Choroid plexus epithelial cell (primary cell): ENCODE results near the gene ABLIM3.

Source experiments
- DNase-seq: peaks from one replicate; pipeline ENCODE4 v3.0.0-alpha.2; 2010; ENCODE audit warnings: low read depth
- H3K4me3 ChIP-seq: 2 replicates; pipeline ENCODE4 v1.5.1; 2011; ENCODE audit warnings: low read depth, mild to moderate bottlenecking, control low read depth, low read length, moderate library complexity
- TF ChIP-seq, protein P1 (sequence below): conservative IDR thresholded peaks from 2 replicates; pipeline ENCODE4 v1.5.1; 2011; ENCODE audit warnings: low read depth, mild to moderate bottlenecking, control low read depth, inconsistent platforms, low read length, moderate library complexity

The ABLIM3 gene

DNA sequence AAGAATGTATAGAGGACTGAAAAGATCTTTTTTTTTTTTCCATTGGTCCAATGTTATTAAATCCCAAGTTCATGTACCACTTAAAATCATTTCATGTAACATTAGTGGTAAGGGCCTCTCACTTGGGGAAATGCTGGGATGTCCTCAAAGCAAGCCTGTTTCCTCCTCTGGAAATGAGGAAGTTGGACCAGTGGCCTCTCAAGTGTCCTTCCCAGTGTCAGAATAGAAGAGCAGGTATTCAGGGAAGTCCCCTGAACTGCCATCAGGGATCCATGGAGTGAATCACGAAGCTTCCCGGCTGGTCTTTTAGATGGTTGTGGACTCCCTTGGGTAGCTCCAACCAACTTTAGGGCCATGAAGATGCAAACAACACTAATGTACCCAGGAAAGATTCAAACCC, 75.2 kb downstream of the ABLIM3 start:
- DNase-seq, result no peak
- TF ChIP-seq, protein P1, sequence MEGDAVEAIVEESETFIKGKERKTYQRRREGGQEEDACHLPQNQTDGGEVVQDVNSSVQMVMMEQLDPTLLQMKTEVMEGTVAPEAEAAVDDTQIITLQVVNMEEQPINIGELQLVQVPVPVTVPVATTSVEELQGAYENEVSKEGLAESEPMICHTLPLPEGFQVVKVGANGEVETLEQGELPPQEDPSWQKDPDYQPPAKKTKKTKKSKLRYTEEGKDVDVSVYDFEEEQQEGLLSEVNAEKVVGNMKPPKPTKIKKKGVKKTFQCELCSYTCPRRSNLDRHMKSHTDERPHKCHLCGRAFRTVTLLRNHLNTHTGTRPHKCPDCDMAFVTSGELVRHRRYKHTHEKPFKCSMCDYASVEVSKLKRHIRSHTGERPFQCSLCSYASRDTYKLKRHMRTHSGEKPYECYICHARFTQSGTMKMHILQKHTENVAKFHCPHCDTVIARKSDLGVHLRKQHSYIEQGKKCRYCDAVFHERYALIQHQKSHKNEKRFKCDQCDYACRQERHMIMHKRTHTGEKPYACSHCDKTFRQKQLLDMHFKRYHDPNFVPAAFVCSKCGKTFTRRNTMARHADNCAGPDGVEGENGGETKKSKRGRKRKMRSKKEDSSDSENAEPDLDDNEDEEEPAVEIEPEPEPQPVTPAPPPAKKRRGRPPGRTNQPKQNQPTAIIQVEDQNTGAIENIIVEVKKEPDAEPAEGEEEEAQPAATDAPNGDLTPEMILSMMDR, result no peak

GRCh38 chr5:149217096-149217802, 76.0 kb downstream of the ABLIM3 start:
- H3K4me3 ChIP-seq, result no peak overlapping the region
- TF ChIP-seq, protein P1, result no peak
- DNase-seq, result no peak

More for the DNA sequence above, 75.2 kb downstream of the ABLIM3 start:
- no peak overlapping the region for H3K4me3 ChIP-seq

- DNase-seq, result no peak
- TF ChIP-seq, protein P1, result no peak
- no peak overlapping the region for H3K4me3 ChIP-seq
Observed at GRCh38 chr5:149217803-149218155, 76.5 kb downstream of the ABLIM3 start.

- DNase-seq, result no peak
- TF ChIP-seq, protein P1, result no peak
- no peak overlapping the region for H3K4me3 ChIP-seq
Observed at GRCh38 chr5:149219584-149219983, 78.3 kb downstream of the ABLIM3 start.

DNA sequence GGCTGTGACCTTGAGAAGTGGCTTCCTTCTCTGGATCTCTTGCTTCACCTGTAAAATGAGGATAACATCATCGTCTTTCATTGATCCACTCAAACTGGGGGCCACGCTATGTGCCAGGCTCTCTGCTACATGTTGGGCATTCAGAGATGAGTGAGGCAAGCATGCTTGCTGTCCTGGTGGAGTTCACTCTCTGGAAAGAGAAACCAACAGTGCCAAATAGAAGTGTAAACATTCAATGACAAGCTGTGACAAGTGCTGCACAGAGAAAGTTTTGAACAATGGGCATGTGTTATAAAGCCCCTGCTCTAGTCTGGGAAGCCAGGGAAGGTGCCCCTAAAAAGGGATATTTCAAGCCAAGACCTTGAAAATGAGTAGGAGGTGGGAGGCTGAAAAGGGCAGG, 79.5 kb downstream of the ABLIM3 start:
- DNase-seq, result no peak
- TF ChIP-seq, protein P1, result no peak
- H3K4me3 ChIP-seq, result no peak overlapping the region

DNA sequence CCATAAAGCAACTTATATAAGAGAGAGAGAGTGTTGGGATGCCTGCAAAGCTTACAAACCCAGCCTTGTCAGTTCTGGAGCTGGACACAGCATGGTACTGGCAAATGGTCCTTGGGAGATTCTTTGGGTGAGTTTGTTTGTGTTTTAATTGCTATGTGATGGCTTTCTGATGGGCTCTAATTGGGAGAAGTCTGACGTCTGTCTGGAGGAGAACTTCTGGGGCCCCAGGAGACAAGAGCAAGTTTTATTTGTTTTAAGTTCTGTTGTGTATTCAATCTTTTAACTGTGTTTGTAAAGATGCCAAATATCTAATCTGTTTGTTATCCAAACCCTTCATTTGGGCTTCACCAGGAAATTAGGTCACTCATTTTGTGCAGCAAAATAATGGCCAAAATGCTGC, 80.0 kb downstream of the ABLIM3 start:
- TF ChIP-seq, protein P1, result no peak
- DNase-seq, result peak; percentile 71
- no peak overlapping the region for H3K4me3 ChIP-seq

GRCh38 chr5:149221731-149222342, 80.5 kb downstream of the ABLIM3 start:
- no peak overlapping the region for H3K4me3 ChIP-seq
- TF ChIP-seq, protein P1, result no peak
- peak; percentile 65 for DNase-seq
